GM23248 (cell line): ENCODE data around the gene CD47. TPM values are rescaled to one million over a fixed set of nuclear protein-coding genes. Genes with fewer than 3 reads are reported as not detected.

Experiments used
- DNase-seq: peaks from one replicate; pipeline ENCODE4 v3.0.0-alpha.2; 2015
- H2AFZ ChIP-seq: fragments of 200-600 bp; sonication (generic); 2 replicates; pipeline ENCODE4 v1.6.1; 2016; ENCODE audit warnings: antibody characterized with exemption
- H3F3A ChIP-seq: fragments of 200-600 bp; sonication (generic); 2 replicates; pipeline ENCODE4 v1.6.1; 2016; ENCODE audit warnings: mild to moderate bottlenecking, antibody characterized with exemption, mixed run types; ENCODE audit not compliant: insufficient read depth
- H3K27ac ChIP-seq: fragments of 200-600 bp; sonication (generic); 2 replicates; pipeline ENCODE4 v1.5.1; 2016; ENCODE audit warnings: mild to moderate bottlenecking
- H3K27me3 ChIP-seq: fragments of 200-600 bp; sonication (generic); replicated peaks from 2 replicates; pipeline ENCODE4 v1.6.1; 2016; ENCODE audit warnings: mild to moderate bottlenecking; ENCODE audit not compliant: insufficient read depth
- H3K36me3 ChIP-seq: fragments of 200-600 bp; sonication (generic); 2 replicates; pipeline ENCODE4 v1.6.1; 2016; ENCODE audit warnings: low read depth, mild to moderate bottlenecking
- H3K4me1 ChIP-seq: fragments of 200-600 bp; sonication (generic); 2 replicates; pipeline ENCODE4 v1.6.1; 2016; ENCODE audit warnings: mild to moderate bottlenecking; ENCODE audit not compliant: insufficient read depth
- H3K4me2 ChIP-seq: fragments of 200-600 bp; sonication (generic); one replicate; pipeline ENCODE4 v1.6.1; 2016; ENCODE audit warnings: mild to moderate bottlenecking; ENCODE audit not compliant: unreplicated experiment
- H3K4me3 ChIP-seq: fragments of 200-600 bp; sonication (generic); 2 replicates; pipeline ENCODE4 v1.5.1; 2016; ENCODE audit warnings: mild to moderate bottlenecking
- H3K79me2 ChIP-seq: fragments of 200-600 bp; sonication (generic); 2 replicates; pipeline ENCODE4 v1.6.1; 2016; ENCODE audit warnings: mild to moderate bottlenecking; ENCODE audit not compliant: insufficient read depth
- H3K9ac ChIP-seq: fragments of 200-600 bp; sonication (generic); 2 replicates; pipeline ENCODE4 v1.6.1; 2016; ENCODE audit warnings: mild to moderate bottlenecking
- H3K9me2 ChIP-seq: fragments of 200-600 bp; sonication (generic); 2 replicates; pipeline ENCODE4 v1.6.1; 2016; ENCODE audit warnings: mixed run types, mild to moderate bottlenecking, moderate library complexity; ENCODE audit not compliant: insufficient read depth
- H3K9me3 ChIP-seq: fragments of 200-600 bp; sonication (generic); one replicate; pipeline ENCODE4 v1.6.1; 2017; ENCODE audit warnings: low read depth
- H4K20me1 ChIP-seq: fragments of 200-600 bp; sonication (generic); 2 replicates; pipeline ENCODE4 v1.6.0; 2016; ENCODE audit not compliant: insufficient read depth
- EZH2 ChIP-seq: fragments of 200-600 bp; sonication (generic); IDR thresholded peaks from 2 replicates; pipeline ENCODE4 v1.6.1; 2018; ENCODE audit warnings: antibody characterized with exemption, mild to moderate bottlenecking; ENCODE audit not compliant: insufficient read depth, poor library complexity, severe bottlenecking
- EZH2phosphoT487 ChIP-seq: fragments of 200-600 bp; sonication (generic); IDR thresholded peaks from 2 replicates; pipeline ENCODE4 v1.6.1; 2018; ENCODE audit warnings: antibody characterized with exemption, moderate library complexity, mild to moderate bottlenecking, low read depth; ENCODE audit not compliant: insufficient read depth
- WGBS, 2 experiments: methylation state at CpG; one replicate each; pipeline ENCODE4 v1.1.6; 2015 to 2017; ENCODE audit warnings: low lambda C conversion rate in 2 of 2, low coverage in 1 of 2; ENCODE audit errors: missing lambda C conversion rate in 2 of 2; 5-methylcytosine and 5-hydroxymethylcytosine counted together
- in situ Hi-C: fragments of 300-500 bp; cut with MboI; formaldehyde crosslinking; loops from 2 replicates; pipeline ENCODE4 v1.15.0; 2020
- polyA plus RNA-seq: library from polyadenylated mRNA; unstranded; fragments of >200 nt; fragmentation: Nextera tagmentation; extraction: Ambion mirVana; gene quantifications from 2 replicates; pipeline ENCODE4 v1.2.1, GENCODE V29; 2016
- total RNA-seq: library from RNA; depleted of rRNA; stranded (reverse); fragments of >200 nt; shearing (Covaris generic); gene quantifications from 2 replicates; pipeline ENCODE4 v1.2.3, GENCODE V29; 2014

CD47 gene
- total and polyA plus RNA-seq, 2 experiments from 2014 or later: 97.3 to 120 TPM

GRCh38 chr3:108006881-108007331 lies 83.9 kb downstream of the CD47 start:
- Histone ChIP-seq H3K4me1 (peaks cover 3% of the 10 kb centered on the region; the same call in 1 of the 2 replicates), H3K36me3 (no peaks in the 10 kb centered on the region), H3F3A (0 out of 2 replicates have a peak, but pooled peaks cover 3% of the 10 kb centered on the region), H3K27ac (no peak overlapping the region), H3K4me2 (no peak overlapping the region), H3K4me3 (no peak overlapping the region), H3K79me2 (no peaks in the 10 kb centered on the region), H3K9ac (no peak overlapping the region), H2AFZ (no peak overlapping the region), H3K27me3 (no peaks in the 10 kb centered on the region), H4K20me1 (no peaks in the 10 kb centered on the region), H3K9me2 (no peaks in the 10 kb centered on the region), H3K9me3 (no peaks in the 10 kb centered on the region)
- WGBS, 2 experiments: 17 to 23% methylated on average over 2 of the region's 2 CpGs
- peak; percentile 4 for DNase-seq
- in situ Hi-C loops: no loop called here
- no peak for TF ChIP-seq EZH2
- TF ChIP-seq EZH2phosphoT487: no peak

- DNase-seq: peak; percentile 14
- no peak overlapping the region for H2AFZ ChIP-seq
- in situ Hi-C loops: no loop called here
- H3F3A ChIP-seq: 0 out of 2 replicates have a peak, but pooled peaks cover 3% of the 10 kb centered on the region
- H4K20me1 ChIP-seq: no peaks in the 10 kb centered on the region
- H3K4me3 ChIP-seq: no peak overlapping the region
- H3K4me2 ChIP-seq: no peak overlapping the region
- WGBS, 2 experiments: 36 to 37% methylated on average over 11 of the region's 11 CpGs
- TF ChIP-seq EZH2: no peak
- no peaks in the 10 kb centered on the region for H3K27me3 ChIP-seq
- no peaks in the 10 kb centered on the region for H3K79me2 ChIP-seq
- H3K27ac ChIP-seq: no peak overlapping the region
- H3K4me1 ChIP-seq: peaks cover 3% of the 10 kb centered on the region; the same call in 1 of the 2 replicates
- no peaks in the 10 kb centered on the region for H3K9me2 ChIP-seq
- H3K36me3 ChIP-seq: no peaks in the 10 kb centered on the region
- H3K9me3 ChIP-seq: no peaks in the 10 kb centered on the region
- H3K9ac ChIP-seq: no peak overlapping the region
Observed at GRCh38 chr3:108006077-108006771, 84.6 kb downstream of the CD47 start.

- TF ChIP-seq EZH2phosphoT487 (no peak), EZH2 (no peak)
- H3K27me3 ChIP-seq: no peaks in the 10 kb centered on the region
- peaks cover 3% of the 10 kb centered on the region for H3K4me1 ChIP-seq
- H4K20me1 ChIP-seq: no peaks in the 10 kb centered on the region
- no peak for DNase-seq
- H3K79me2 ChIP-seq: no peaks in the 10 kb centered on the region
- no peak overlapping the region for H3K4me3 ChIP-seq
- H3K4me2 ChIP-seq: no peak overlapping the region
- H2AFZ ChIP-seq: no peak overlapping the region
- H3K36me3 ChIP-seq: no peaks in the 10 kb centered on the region
- no peaks in the 10 kb centered on the region for H3K9me2 ChIP-seq
- WGBS, 2 experiments: 87 to 88% methylated on average over 9 of the region's 9 CpGs
- H3K9me3 ChIP-seq: no peaks in the 10 kb centered on the region
- 0 out of 2 replicates have a peak, but pooled peaks cover 3% of the 10 kb centered on the region for H3F3A ChIP-seq
- no peak overlapping the region for H3K9ac ChIP-seq
- no peak overlapping the region for H3K27ac ChIP-seq
- in situ Hi-C loops: no loop called here
Observed at GRCh38 chr3:108004647-108005046, 86.2 kb downstream of the CD47 start.

DNA sequence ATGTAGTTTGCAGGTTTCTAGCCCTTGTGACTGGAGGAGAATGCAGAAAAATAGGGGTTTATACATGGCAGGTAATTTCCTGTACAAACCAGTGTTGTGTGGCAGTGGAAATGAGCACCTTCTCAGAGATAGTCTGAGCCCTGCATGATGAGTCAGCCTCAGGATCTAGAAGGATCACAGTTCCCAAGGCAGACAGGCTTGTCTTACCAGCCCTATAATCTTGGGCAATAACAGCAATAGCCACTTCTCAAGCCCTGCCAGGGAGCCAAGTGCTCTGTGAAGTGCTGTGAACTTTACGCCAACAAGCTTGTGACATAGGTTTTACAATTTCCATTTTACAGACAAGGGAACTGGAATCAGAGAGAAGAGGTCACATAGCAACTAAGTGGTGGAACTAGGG lies 89.4 kb downstream of the CD47 start:
- H3K9me3 ChIP-seq: no peaks in the 10 kb centered on the region
- H2AFZ ChIP-seq: no peak overlapping the region
- no peaks in the 10 kb centered on the region for H4K20me1 ChIP-seq
- DNase-seq: peak; percentile 60
- H3K4me3 ChIP-seq: no peak overlapping the region
- no peaks in the 10 kb centered on the region for H3K27me3 ChIP-seq
- peaks cover 8% of the 10 kb centered on the region for H3K4me1 ChIP-seq
- 82 to 96% methylated on average over 1 of the region's 1 CpG for WGBS, 2 experiments
- in situ Hi-C loops: no loop called here
- no peak overlapping the region for H3K9ac ChIP-seq
- no peaks in the 10 kb centered on the region for H3F3A ChIP-seq
- no peaks in the 10 kb centered on the region for H3K36me3 ChIP-seq
- TF ChIP-seq EZH2: no peak
- no peak for TF ChIP-seq EZH2phosphoT487
- H3K79me2 ChIP-seq: no peaks in the 10 kb centered on the region
- no peak overlapping the region for H3K4me2 ChIP-seq
- H3K27ac ChIP-seq: no peak overlapping the region
- H3K9me2 ChIP-seq: no peaks in the 10 kb centered on the region
